Nephron progenitor cell (in vitro differentiated cells): Measurements from ENCODE around the gene LBHD2.

ENCODE experiments used
- DNase-seq: peaks from one replicate; pipeline ENCODE4 v3.0.0; 2021
- H3K27ac Mint-ChIP-seq: 2 replicates; pipeline ENCODE4 v1.8.0; 2021; ENCODE audit warnings: mild to moderate bottlenecking, moderate library complexity, mixed read lengths
- H3K27me3 Mint-ChIP-seq: 2 replicates; pipeline ENCODE4 v1.8.0; 2021; ENCODE audit warnings: mild to moderate bottlenecking, low read depth, mixed read lengths; ENCODE audit not compliant: poor library complexity
- H3K36me3 Mint-ChIP-seq: 2 replicates; pipeline ENCODE4 v1.8.0; 2021; ENCODE audit warnings: low read depth, mixed read lengths
- H3K4me1 Mint-ChIP-seq: 2 replicates; pipeline ENCODE4 v1.8.0; 2021; ENCODE audit warnings: mixed read lengths
- H3K4me3 Mint-ChIP-seq: 2 replicates; pipeline ENCODE4 v1.8.0; 2021; ENCODE audit warnings: mild to moderate bottlenecking, moderate library complexity, mixed read lengths
- H3K9me3 Mint-ChIP-seq: 2 replicates; pipeline ENCODE4 v1.8.0; 2021; ENCODE audit warnings: mild to moderate bottlenecking, moderate library complexity, mixed read lengths
- TF ChIP-seq, protein P1 (sequence below): fragments of 200-600 bp; sonication (generic); IDR thresholded peaks from 2 replicates; pipeline ENCODE4 v1.5.0; 2021; ENCODE audit warnings: antibody characterized with exemption

The LBHD2 gene

DNA sequence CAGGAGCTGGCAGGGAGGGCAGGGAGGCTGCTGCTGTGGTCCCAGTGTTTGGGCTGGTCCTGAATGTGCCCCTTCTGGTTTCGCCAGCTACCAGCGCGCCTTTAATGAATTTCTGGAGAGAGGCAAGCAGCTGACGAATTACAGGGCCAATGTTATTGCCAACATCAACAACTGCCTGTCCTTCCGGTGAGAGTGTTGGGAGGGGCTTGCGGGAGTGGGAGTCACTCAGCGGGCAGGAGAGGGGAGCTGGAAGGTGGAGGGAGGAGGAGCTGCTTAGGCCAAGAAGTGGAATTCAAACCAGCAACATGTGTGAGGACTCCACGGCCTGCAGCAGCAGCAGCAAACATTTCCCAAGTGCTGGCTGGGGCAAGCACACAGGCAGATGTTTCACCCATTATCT is 47.0 kb downstream of the LBHD2 start:
- peaks cover 53% of the 10 kb centered on the region for H3K4me1 Mint-ChIP-seq
- H3K9me3 Mint-ChIP-seq: no peaks in the 10 kb centered on the region
- TF ChIP-seq, protein P1, sequence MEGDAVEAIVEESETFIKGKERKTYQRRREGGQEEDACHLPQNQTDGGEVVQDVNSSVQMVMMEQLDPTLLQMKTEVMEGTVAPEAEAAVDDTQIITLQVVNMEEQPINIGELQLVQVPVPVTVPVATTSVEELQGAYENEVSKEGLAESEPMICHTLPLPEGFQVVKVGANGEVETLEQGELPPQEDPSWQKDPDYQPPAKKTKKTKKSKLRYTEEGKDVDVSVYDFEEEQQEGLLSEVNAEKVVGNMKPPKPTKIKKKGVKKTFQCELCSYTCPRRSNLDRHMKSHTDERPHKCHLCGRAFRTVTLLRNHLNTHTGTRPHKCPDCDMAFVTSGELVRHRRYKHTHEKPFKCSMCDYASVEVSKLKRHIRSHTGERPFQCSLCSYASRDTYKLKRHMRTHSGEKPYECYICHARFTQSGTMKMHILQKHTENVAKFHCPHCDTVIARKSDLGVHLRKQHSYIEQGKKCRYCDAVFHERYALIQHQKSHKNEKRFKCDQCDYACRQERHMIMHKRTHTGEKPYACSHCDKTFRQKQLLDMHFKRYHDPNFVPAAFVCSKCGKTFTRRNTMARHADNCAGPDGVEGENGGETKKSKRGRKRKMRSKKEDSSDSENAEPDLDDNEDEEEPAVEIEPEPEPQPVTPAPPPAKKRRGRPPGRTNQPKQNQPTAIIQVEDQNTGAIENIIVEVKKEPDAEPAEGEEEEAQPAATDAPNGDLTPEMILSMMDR: no peak
- peak overlapping the region; percentile 64 for H3K27ac Mint-ChIP-seq
- peaks cover 36% of the 10 kb centered on the region for H3K27me3 Mint-ChIP-seq
- peak overlapping the region; percentile 31 for H3K4me3 Mint-ChIP-seq
- no peak for DNase-seq
- H3K36me3 Mint-ChIP-seq: peaks cover 14% of the 10 kb centered on the region

DNA sequence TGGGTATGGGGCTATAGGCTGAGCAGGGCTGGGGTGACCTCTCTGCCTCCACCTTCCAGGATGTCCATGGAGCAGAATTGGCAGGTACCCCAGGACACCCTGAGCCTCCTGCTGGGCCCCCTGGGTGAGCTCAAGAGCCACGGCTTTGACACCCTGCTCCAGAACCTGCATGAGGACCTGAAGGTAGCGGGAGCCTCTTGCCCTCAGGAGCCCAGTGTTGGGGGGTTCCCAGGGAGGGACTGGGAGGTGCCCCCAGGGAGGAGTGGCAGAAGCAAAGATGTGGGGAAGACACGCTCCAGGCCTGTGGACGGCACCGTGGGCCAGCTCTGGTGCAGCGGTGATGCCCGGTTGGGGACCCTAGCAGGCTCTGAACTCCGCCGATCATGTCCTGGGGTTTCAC is 47.6 kb downstream of the LBHD2 start:
- TF ChIP-seq, protein P1: no peak
- Mint-ChIP-seq H3K9me3 (no peaks in the 10 kb centered on the region), H3K27ac (no peak overlapping the region), H3K27me3 (peaks cover 29% of the 10 kb centered on the region), H3K4me1 (peaks cover 54% of the 10 kb centered on the region), H3K36me3 (peaks cover 19% of the 10 kb centered on the region), H3K4me3 (no peak overlapping the region)
- DNase-seq: no peak

DNA sequence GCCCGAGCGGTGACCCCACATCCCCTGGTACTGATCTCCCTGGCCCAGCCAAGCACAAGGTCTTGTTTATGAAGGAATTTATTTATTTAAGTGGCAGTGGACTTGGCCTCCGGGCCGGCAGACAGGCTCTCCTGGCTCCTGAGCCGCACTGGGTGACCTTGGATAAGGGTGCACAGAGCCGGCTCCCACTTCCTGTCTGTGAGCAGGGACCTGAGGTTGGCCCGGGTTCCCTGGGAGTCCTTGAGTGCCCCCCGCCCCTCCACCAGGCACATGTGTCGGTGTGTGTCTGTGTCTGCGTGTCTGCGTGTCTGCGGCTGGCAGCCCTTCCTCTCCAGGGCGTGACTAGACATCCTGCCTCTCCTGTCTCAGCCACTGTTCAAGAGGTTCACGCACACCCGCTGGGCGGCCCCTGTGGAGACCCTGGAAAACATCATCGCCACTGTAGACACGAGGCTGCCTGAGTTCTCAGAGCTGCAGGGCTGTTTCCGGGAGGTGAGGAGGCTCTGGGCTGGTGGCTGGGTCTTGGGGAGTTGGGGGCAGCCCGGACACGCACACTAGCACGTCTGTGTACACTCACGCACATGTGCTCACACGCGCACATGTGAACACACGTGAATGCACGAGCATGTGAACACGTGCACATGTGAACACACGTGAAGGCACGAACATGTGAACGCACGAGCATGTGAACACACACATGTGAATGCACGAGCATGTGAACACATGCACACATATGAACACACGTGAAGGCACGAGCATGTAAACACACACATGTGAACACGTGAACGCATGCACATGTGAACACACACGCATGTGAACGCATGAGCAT is 48.6 kb downstream of the LBHD2 start:
- H3K4me3 Mint-ChIP-seq: no peak overlapping the region
- H3K36me3 Mint-ChIP-seq: peaks cover 24% of the 10 kb centered on the region
- no peaks in the 10 kb centered on the region for H3K9me3 Mint-ChIP-seq
- H3K27ac Mint-ChIP-seq: no peak overlapping the region
- peaks cover 62% of the 10 kb centered on the region for H3K4me1 Mint-ChIP-seq
- H3K27me3 Mint-ChIP-seq: peaks cover 26% of the 10 kb centered on the region
- DNase-seq: no peak
- TF ChIP-seq, protein P1: no peak

DNA sequence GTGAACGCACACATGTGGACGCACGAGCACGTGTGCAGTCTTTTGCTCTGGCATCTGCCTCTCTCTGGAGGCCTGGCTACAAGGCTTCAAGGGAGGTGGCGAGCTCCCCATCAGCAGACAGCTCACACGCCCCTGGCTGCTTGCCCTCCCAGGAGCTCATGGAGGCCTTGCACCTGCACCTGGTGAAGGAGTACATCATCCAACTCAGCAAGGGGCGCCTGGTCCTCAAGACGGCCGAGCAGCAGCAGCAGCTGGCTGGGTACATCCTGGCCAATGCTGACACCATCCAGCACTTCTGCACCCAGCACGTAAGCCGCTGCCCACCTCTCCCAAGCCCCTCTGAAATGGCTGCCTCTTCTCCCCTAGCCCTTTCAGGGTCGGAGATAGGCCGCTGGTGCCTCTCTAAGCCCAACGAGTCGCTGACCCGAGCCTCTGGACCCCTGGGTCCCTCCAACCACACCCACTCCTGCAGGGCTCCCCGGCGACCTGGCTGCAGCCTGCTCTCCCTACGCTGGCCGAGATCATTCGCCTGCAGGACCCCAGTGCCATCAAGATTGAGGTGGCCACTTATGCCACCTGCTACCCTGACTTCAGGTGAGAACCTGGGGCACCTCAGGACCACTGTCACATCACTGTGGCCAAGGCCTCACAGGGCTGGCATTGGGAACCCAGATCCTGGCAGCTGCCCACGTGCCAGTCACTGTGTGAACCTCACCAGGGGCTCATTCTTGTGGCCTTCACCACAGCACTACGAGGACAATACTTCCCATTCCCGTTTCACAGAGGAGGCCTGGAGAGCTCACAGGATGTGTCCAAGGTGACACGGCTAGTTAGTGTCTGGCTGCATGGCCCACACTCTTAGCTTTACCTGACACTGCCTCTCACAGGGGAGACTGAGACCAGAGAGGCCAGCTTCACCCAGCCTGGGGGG is 49.5 kb downstream of the LBHD2 start:
- Mint-ChIP-seq H3K36me3 (peaks cover 24% of the 10 kb centered on the region), H3K4me1 (peaks cover 63% of the 10 kb centered on the region), H3K27ac (no peak overlapping the region), H3K27me3 (peaks cover 17% of the 10 kb centered on the region), H3K4me3 (no peak overlapping the region), H3K9me3 (no peaks in the 10 kb centered on the region)
- TF ChIP-seq, protein P1: no peak
- no peak for DNase-seq

DNA sequence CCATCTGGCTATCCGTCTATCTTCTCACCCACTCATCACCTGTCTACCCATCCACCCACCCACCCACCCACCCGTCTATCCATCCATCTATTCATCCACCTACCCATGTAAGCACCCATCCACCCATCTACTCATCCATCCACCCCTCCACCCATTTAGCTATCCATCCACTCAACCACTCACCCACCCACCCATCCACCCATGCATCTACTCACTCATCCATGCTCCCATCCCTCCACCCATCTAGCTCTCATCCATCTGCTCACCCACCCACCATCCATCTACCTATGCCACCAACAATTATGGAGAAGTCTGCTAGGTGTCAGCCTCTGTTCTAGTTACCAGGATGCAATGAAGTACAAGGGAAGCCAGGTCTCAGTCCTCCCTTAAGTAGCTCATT is 50.4 kb downstream of the LBHD2 start:
- H3K27me3 Mint-ChIP-seq: peaks cover 8% of the 10 kb centered on the region
- no peak for DNase-seq
- peaks cover 24% of the 10 kb centered on the region for H3K36me3 Mint-ChIP-seq
- H3K4me3 Mint-ChIP-seq: no peak overlapping the region
- TF ChIP-seq, protein P1: no peak
- no peak overlapping the region for H3K27ac Mint-ChIP-seq
- no peaks in the 10 kb centered on the region for H3K9me3 Mint-ChIP-seq
- peaks cover 62% of the 10 kb centered on the region for H3K4me1 Mint-ChIP-seq
